SU-DHL-6 (cell line): Measurements from ENCODE around the gene SLC25A28.

Experiments used
- CTCF ChIP-seq: fragments of 200-600 bp; sonication (generic); IDR thresholded peaks from one replicate; pipeline ENCODE4 v1.5.1; 2017; ENCODE audit warnings: antibody characterized with exemption, mild to moderate bottlenecking, low read length, moderate library complexity; ENCODE audit not compliant: insufficient read depth, poor library complexity, severe bottlenecking
- EZH2phosphoT487 ChIP-seq: fragments of 200-600 bp; sonication (generic), shearing (Covaris generic); conservative IDR thresholded peaks from 2 replicates; pipeline ENCODE4 v1.6.1; 2018; ENCODE audit warnings: mild to moderate bottlenecking, antibody characterized with exemption, low read length, moderate library complexity, mixed read lengths

- TF ChIP-seq CTCF (no peak), EZH2phosphoT487 (no peak)
These were observed 21.3 kb downstream of the SLC25A28 start for GRCh38 chr10:99598781-99599509.
